Peyer's patch (tissue), 4 donors: ENCODE data around the gene PIKFYVE.

Experiments
- POLR2A ChIP-seq, 2 donors: fragments of 450-650 bp; IDR thresholded peaks; one replicate each; pipeline ENCODE4 v1.5.1; 2017; ENCODE audit warnings: antibody characterized with exemption in 2 of 2, mild to moderate bottlenecking in 2 of 2, moderate library complexity in 2 of 2
- TF ChIP-seq, protein P1 (sequence below), 6 experiments: fragments of 450-650 bp in 4 of 6; fragments of 200-600 bp in 2 of 6; sonication (generic) in 1 of 6; IDR thresholded peaks; one replicate each; pipeline ENCODE4 v1.5.1; 2017 to 2019; ENCODE audit warnings: antibody characterized with exemption in 6 of 6, mild to moderate bottlenecking in 3 of 6, moderate library complexity in 1 of 6

DNA sequence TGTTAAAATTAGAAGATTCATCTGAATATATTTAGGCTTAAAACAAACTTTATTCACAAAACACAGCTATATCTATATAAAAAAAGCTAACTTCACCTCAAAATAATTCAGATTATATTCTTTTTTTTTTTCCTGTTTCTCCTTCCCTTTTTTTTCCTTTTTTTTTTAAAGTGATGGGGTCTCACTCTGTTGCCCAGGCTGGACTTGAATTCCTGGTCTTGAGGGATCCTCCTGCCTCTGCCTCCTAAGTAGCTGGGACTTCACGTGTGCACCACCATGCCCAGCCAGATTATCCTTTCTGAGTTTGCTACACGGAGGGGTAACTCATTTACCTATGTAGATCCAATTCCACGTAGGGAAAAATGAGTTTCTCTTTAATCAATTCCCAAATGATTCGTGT, 15.0 kb upstream of the PIKFYVE start:
- no peak for TF ChIP-seq POLR2A (IDR thresholded peaks at IDR 0.05)
- TF ChIP-seq, protein P1, sequence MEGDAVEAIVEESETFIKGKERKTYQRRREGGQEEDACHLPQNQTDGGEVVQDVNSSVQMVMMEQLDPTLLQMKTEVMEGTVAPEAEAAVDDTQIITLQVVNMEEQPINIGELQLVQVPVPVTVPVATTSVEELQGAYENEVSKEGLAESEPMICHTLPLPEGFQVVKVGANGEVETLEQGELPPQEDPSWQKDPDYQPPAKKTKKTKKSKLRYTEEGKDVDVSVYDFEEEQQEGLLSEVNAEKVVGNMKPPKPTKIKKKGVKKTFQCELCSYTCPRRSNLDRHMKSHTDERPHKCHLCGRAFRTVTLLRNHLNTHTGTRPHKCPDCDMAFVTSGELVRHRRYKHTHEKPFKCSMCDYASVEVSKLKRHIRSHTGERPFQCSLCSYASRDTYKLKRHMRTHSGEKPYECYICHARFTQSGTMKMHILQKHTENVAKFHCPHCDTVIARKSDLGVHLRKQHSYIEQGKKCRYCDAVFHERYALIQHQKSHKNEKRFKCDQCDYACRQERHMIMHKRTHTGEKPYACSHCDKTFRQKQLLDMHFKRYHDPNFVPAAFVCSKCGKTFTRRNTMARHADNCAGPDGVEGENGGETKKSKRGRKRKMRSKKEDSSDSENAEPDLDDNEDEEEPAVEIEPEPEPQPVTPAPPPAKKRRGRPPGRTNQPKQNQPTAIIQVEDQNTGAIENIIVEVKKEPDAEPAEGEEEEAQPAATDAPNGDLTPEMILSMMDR (IDR thresholded peaks at IDR 0.05) = no peak
